Suprapubic skin (tissue), 4 donors: Measurements from ENCODE around the gene CAPN5. TPM values are rescaled to one million over a fixed set of nuclear protein-coding genes. Genes with fewer than 3 reads are reported as not detected.
A peak's percentile ranks its signal among the peaks of the same experiment; 100 is the strongest.

Experiments
- DNase-seq, 2 donors: peaks; one replicate each; pipeline ENCODE4 v3.0.0-alpha.2; 2019; ENCODE audit warnings: low spot score in 2 of 2
- H3K27ac ChIP-seq: fragments of 200-600 bp; sonication (generic); one replicate; pipeline ENCODE4 v1.5.1; 2019
- H3K27me3 ChIP-seq: fragments of 200-600 bp; sonication (generic); one replicate; pipeline ENCODE4 v1.5.1; 2019
- H3K36me3 ChIP-seq: fragments of 200-600 bp; sonication (generic); one replicate; pipeline ENCODE4 v1.5.1; 2019
- H3K4me1 ChIP-seq: fragments of 200-600 bp; sonication (generic); one replicate; pipeline ENCODE4 v1.5.1; 2019
- H3K4me3 ChIP-seq: fragments of 200-600 bp; sonication (generic); one replicate; pipeline ENCODE4 v1.5.1; 2019; ENCODE audit warnings: mild to moderate bottlenecking
- H3K9me3 ChIP-seq: fragments of 200-600 bp; sonication (generic); one replicate; pipeline ENCODE4 v1.5.1; 2019
- CTCF ChIP-seq, 2 donors: fragments of 200-600 bp in 1 of 2; fragments of 450-650 bp in 1 of 2; sonication (generic) in 1 of 2; IDR thresholded peaks; one replicate each; pipeline ENCODE4 v1.5.1; 2016 to 2019; ENCODE audit warnings: antibody characterized with exemption in 2 of 2, mild to moderate bottlenecking in 1 of 2, moderate library complexity in 1 of 2
- EP300 ChIP-seq: sonication (generic); formaldehyde crosslinking; IDR thresholded peaks from one replicate; pipeline ENCODE4 v1.6.1; 2017; ENCODE audit warnings: antibody characterized with exemption
- POLR2A ChIP-seq, 2 donors: fragments of 450-650 bp; IDR thresholded peaks; one replicate each; pipeline ENCODE4 v1.6.1; 2017; ENCODE audit warnings: antibody characterized with exemption in 2 of 2, mild to moderate bottlenecking in 2 of 2, moderate library complexity in 2 of 2
- POLR2AphosphoS5 ChIP-seq, 3 donors: sonication (generic); formaldehyde crosslinking; IDR thresholded peaks; one replicate each; pipeline ENCODE4 v1.6.1; 2017; ENCODE audit warnings: antibody characterized with exemption in 3 of 3
- WGBS: methylation state at CpG from one replicate; pipeline ENCODE4 v1.1.5; 2018; 5-methylcytosine and 5-hydroxymethylcytosine counted together
- total RNA-seq, 4 donors: library from RNA; depleted of rRNA; stranded (reverse); fragments of >200 nt; gene quantifications; one replicate each; pipeline ENCODE4 v1.1.0, GENCODE V29; 2016

Gene CAPN5
- total RNA-seq, 4 donors from 2014 or later = 0.87 to 2.0 (median 1.1) TPM

GRCh38 chr11:77073328-77074001 lies 6.7 kb downstream of the CAPN5 start:
- no peaks in the 10 kb centered on the region for H3K36me3 ChIP-seq
- no peaks in the 10 kb centered on the region for H3K27me3 ChIP-seq
- H3K4me3 ChIP-seq = no peak overlapping the region
- peak; percentile 92 to 94 for DNase-seq
- H3K27ac ChIP-seq = peak overlapping the region; percentile 86
- H3K4me1 ChIP-seq = peaks cover 32% of the 10 kb centered on the region
- 24% methylated on average over 9 of the region's 11 CpGs for WGBS
- TF ChIP-seq CTCF (IDR thresholded peaks at IDR 0.05) (peak; percentile 11 to 49), POLR2AphosphoS5 (IDR thresholded peaks at IDR 0.05) (peak in 1 of 3 donors; percentile 35), POLR2A (IDR thresholded peaks at IDR 0.05) (no peak)
- H3K9me3 ChIP-seq = no peaks in the 10 kb centered on the region

GRCh38 chr11:77074205-77074604 lies 7.4 kb downstream of the CAPN5 start:
- Histone ChIP-seq H3K27me3 (no peaks in the 10 kb centered on the region), H3K9me3 (no peaks in the 10 kb centered on the region), H3K36me3 (no peaks in the 10 kb centered on the region), H3K4me3 (no peak overlapping the region), H3K27ac (peak overlapping the region; percentile 86), H3K4me1 (peaks cover 32% of the 10 kb centered on the region)
- peak in 1 of 2 donors; percentile 45 for DNase-seq
- TF ChIP-seq CTCF (IDR thresholded peaks at IDR 0.05) = no peak
- no peak for TF ChIP-seq POLR2AphosphoS5 (IDR thresholded peaks at IDR 0.05)
- TF ChIP-seq POLR2A (IDR thresholded peaks at IDR 0.05) = no peak
- TF ChIP-seq EP300 = no peak
- 72% methylated on average over 5 of the region's 5 CpGs for WGBS

GRCh38 chr11:77074626-77075221 lies 8.0 kb downstream of the CAPN5 start:
- DNase-seq = peak in 1 of 2 donors; percentile 42
- Histone ChIP-seq H3K4me1 (peaks cover 32% of the 10 kb centered on the region), H3K9me3 (no peaks in the 10 kb centered on the region), H3K27me3 (no peaks in the 10 kb centered on the region), H3K4me3 (no peak overlapping the region), H3K36me3 (no peaks in the 10 kb centered on the region), H3K27ac (peak overlapping the region; percentile 86)
- no peak for TF ChIP-seq CTCF (IDR thresholded peaks at IDR 0.05)
- no peak for TF ChIP-seq EP300
- TF ChIP-seq POLR2A (IDR thresholded peaks at IDR 0.05) = no peak
- WGBS = 82% methylated on average over 15 of the region's 15 CpGs

DNA sequence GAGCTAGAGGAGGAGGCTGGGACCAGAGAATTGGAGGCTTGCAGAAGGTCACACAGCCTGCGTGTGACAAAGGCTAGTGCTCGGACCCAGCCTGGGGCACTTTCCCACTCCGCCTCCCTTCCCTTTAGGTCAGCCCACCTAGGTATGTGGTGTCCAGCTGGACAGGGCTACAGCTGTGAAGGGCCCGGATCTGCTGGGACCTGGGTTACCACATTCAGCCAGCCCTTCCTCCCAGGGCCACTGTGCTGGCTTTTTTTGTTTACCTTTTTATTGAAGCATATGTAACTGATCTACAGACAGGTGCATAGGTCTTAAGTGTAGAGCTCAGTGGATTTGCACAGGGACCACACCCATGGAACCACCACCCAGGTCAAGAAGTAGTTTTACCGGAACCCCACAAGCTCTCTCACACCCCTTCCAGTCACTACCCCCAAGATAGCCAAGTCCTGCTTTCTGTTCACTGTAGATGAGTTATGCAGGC lies 8.7 kb downstream of the CAPN5 start:
- H3K27me3 ChIP-seq = no peaks in the 10 kb centered on the region
- DNase-seq = no peak
- TF ChIP-seq POLR2AphosphoS5 (IDR thresholded peaks at IDR 0.05) = no peak
- no peak for TF ChIP-seq CTCF (IDR thresholded peaks at IDR 0.05)
- no peak for TF ChIP-seq POLR2A (IDR thresholded peaks at IDR 0.05)
- TF ChIP-seq EP300 = no peak
- H3K9me3 ChIP-seq = no peaks in the 10 kb centered on the region
- H3K4me1 ChIP-seq = peaks cover 32% of the 10 kb centered on the region
- no peaks in the 10 kb centered on the region for H3K36me3 ChIP-seq
- 87% methylated on average over 5 of the region's 5 CpGs for WGBS
- H3K4me3 ChIP-seq = no peak overlapping the region
- peak overlapping the region; percentile 86 for H3K27ac ChIP-seq

DNA sequence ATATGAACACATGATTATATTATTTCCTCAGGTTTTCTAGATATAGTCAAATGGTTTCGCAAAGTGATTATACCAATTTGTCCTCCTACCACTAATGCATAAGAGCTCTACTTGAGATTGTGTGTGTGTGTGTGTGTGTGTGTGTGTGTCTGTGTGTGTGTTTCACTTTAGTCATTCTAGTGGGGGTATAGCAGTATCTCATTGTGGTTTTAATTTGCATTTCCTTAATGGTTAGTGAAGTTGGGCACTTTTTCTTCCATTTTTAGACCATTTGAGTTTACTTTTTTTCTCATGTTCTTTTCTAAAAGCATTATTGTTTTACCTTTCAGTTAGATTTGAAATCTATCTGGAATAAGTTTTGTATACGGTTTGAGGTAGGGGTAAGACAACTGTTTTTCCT lies 12.9 kb downstream of the CAPN5 start:
- WGBS = 73% methylated on average over 2 of the region's 2 CpGs
- no peaks in the 10 kb centered on the region for H3K27me3 ChIP-seq
- H3K4me1 ChIP-seq = peaks cover 16% of the 10 kb centered on the region
- H3K9me3 ChIP-seq = no peaks in the 10 kb centered on the region
- no peak for DNase-seq
- no peak overlapping the region for H3K27ac ChIP-seq
- no peak for TF ChIP-seq EP300
- no peak for TF ChIP-seq CTCF (IDR thresholded peaks at IDR 0.05)
- H3K36me3 ChIP-seq = no peaks in the 10 kb centered on the region
- H3K4me3 ChIP-seq = no peak overlapping the region
